ENCODE measurements around the gene OPCML.

OPCML gene

DNA sequence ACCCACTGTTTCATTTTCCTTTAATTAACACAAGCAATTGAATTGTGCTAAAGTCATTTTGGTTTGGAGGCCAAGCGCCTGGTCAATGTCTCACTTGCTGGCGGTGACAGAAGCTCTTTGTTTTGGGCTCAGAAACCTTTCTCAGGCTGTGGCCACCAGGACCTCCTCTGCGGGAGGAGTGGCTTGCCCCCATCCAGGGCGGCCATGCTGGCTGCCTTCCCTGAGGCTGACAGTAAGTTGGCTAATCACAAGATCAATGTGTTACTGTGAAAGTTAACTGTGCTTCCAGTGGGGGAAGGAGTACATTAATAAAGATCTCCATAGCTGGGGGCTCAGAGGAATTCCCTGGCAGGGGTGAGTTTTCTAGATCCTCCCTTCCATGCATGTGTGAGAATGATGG, 1087.4 kb downstream of the OPCML start:
- TF ChIP-seq, protein P1, sequence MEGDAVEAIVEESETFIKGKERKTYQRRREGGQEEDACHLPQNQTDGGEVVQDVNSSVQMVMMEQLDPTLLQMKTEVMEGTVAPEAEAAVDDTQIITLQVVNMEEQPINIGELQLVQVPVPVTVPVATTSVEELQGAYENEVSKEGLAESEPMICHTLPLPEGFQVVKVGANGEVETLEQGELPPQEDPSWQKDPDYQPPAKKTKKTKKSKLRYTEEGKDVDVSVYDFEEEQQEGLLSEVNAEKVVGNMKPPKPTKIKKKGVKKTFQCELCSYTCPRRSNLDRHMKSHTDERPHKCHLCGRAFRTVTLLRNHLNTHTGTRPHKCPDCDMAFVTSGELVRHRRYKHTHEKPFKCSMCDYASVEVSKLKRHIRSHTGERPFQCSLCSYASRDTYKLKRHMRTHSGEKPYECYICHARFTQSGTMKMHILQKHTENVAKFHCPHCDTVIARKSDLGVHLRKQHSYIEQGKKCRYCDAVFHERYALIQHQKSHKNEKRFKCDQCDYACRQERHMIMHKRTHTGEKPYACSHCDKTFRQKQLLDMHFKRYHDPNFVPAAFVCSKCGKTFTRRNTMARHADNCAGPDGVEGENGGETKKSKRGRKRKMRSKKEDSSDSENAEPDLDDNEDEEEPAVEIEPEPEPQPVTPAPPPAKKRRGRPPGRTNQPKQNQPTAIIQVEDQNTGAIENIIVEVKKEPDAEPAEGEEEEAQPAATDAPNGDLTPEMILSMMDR (IDR thresholded peaks at IDR 0.05; ENCODE audit: insufficient read depth, low read length, missing control alignments) = no peak
- ChIA-PET CTCF (no interaction called here), POLR2A (no interaction called here)
- no peak overlapping the region for H3K4me3 ChIP-seq (ENCODE audit: low read depth, low read length)
- no peak for DNase-seq (ENCODE audit: low read depth, low spot score)

DNA sequence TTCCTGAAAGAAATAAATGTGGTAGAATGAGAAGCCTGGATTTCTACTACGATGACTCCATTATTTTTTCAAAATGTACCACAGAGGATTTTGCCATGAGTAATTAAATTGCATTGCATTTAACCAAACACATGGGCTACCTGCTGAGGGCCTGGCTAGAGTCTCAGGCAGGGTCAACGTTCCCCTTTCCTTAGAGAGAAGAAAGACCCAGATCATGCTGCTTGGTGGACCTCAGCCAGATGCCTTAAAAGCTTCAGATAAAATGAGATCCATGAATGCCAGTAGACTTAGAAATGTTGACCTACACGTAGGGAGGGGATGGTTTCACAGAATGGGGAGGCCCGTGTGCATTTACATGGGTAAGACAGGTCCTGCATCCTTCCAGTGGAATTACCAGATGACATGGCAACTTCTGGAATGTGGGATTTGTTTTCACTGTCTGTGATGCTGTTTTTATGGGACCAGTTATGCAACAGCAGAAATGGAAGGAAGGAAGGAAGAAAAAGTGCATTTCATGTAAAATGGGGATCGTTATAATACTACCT, 1092.5 kb downstream of the OPCML start:
- no peak for DNase-seq (ENCODE audit: low read depth, low spot score)
- TF ChIP-seq, protein P1 (IDR thresholded peaks at IDR 0.05; ENCODE audit: insufficient read depth, low read length, missing control alignments) = no peak
- ChIA-PET CTCF (no interaction called here), POLR2A (no interaction called here)
- H3K4me3 ChIP-seq (ENCODE audit: low read depth, low read length) = no peak overlapping the region

DNA sequence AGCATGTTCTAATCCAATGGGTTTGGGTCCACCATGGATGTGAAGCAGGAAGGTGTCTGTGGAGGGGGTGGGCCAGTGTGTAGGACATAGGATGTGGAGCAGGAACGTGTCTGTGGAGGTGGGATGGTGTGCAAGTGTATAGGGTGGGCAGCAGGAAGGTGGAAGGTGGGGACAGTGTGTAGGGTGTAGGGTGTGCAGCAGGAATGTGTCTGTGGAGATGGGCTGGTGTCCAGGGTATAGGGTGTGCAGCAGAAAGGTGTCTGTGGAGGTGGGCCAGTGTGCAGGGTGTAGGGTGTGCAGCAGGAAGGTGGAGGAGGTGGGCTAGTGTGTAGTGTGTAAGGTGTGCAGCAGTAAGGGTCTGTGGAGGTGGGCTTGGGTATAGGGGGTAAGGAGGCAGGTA, 1093.9 kb downstream of the OPCML start:
- ChIA-PET POLR2A (no interaction called here), CTCF (no interaction called here)
- DNase-seq (ENCODE audit: low read depth, low spot score) = no peak
- TF ChIP-seq, protein P1 (IDR thresholded peaks at IDR 0.05; ENCODE audit: insufficient read depth, low read length, missing control alignments) = no peak
- H3K4me3 ChIP-seq (ENCODE audit: low read depth, low read length) = no peak overlapping the region

DNA sequence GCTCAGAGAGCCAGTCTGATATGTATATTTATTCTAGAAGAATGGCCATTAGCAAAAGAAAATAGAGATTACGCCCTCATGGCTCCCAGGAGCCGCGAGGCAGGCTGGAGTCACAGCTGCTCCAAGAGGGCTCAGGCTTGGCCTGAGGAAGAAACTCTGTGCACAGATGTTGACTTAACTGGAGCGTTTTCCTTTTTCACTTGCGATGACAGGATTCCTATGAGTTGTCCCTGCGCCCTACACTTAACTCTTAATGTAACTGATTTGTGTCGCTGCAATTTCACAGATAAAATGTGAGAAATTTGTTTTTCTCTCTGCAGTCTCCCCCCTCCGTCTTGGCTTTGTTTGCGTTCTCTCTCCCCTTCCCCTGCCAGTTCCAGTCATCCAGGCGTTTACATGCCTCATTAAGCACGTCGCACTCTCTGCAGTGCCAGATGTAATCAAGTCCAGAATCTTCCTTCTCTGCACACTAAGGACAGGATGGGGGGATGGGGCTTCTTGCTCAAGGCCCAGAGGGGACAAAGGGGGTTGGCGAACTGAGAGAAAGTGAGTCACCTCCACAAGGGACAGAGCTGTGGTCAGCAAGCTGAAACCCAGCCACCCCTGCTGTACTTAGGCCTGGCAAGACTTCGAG, 1101.8 kb downstream of the OPCML start:
- ChIA-PET CTCF (interaction anchor here (1.1 kb wide), 1 partner anchor 9 kb away, joined by 3 read pairs; no protein-coding TSS in a partner anchor), POLR2A (no interaction called here)
- no peak overlapping the region for H3K4me3 ChIP-seq (ENCODE audit: low read depth, low read length)
- TF ChIP-seq, protein P1 (IDR thresholded peaks at IDR 0.05; ENCODE audit: insufficient read depth, low read length, missing control alignments) = no peak
- DNase-seq (ENCODE audit: low read depth, low spot score) = no peak

DNA sequence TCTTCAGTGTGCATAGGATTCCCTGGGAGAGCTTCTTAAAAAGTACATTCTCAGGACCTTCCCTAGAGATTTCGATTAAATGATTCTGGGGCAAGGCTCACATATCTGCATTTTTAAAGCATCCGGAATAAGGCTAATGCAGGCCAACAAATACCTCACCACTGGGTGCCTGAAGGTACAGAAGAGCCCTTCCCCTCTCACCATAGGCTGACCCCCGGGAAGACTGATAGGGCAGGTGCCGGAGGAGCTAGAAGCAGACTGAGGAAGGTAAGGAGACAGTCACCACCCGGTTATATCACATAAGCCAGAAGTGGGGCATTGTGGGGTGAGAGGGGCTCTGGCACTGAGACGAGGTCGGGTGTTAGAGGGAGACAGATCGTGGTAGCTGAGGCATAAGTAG, 1102.6 kb downstream of the OPCML start:
- no peak for DNase-seq (ENCODE audit: low read depth, low spot score)
- ChIA-PET CTCF (interaction anchor here (1.1 kb wide), 1 partner anchor 8 kb away, joined by 3 read pairs; no protein-coding TSS in a partner anchor), POLR2A (interaction anchor here (0.7 kb wide), 1 partner anchor 16 kb away, joined by 5 read pairs; no protein-coding TSS in a partner anchor)
- TF ChIP-seq, protein P1 (IDR thresholded peaks at IDR 0.05; ENCODE audit: insufficient read depth, low read length, missing control alignments) = no peak
- no peak overlapping the region for H3K4me3 ChIP-seq (ENCODE audit: low read depth, low read length)

DNA sequence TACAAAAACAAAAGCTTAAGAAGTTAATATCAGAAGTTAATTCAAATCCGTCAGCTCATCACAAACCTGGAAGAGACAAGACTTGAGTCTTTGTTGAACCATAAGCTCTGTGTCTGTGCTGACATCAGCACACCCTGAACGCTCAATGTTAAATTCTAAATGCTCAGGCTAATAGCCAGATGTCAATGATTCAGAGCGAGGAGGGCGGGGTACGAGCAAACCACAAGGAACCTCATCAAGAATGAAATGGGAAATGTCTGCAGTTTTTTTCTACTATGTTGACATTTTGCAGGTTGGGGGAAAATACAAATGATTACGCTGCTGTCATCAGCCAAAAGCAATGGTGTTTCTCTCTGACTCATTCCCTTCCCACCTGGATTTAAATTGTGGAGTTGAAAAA, 1104.7 kb downstream of the OPCML start:
- no peak overlapping the region for H3K4me3 ChIP-seq (ENCODE audit: low read depth, low read length)
- CTCF ChIA-PET = interaction anchor here (1.3 to 2.8 kb wide), 8 partner anchors 13 to 736 kb away, joined by 3 to 11 read pairs (median 4); no protein-coding TSS in a partner anchor
- TF ChIP-seq, protein P1 (IDR thresholded peaks at IDR 0.05; ENCODE audit: insufficient read depth, low read length, missing control alignments) = no peak
- POLR2A ChIA-PET = no interaction called here
- peak; percentile 44 for DNase-seq (ENCODE audit: low read depth, low spot score)
